ENCODE data around the gene NTM.

GRCh38 chr11:131903074-131903473 lies 532.7 kb downstream of the NTM start:
- TF ChIP-seq POLR2A (IDR thresholded peaks at IDR 0.05), result no peak
- TF ChIP-seq, protein P1, sequence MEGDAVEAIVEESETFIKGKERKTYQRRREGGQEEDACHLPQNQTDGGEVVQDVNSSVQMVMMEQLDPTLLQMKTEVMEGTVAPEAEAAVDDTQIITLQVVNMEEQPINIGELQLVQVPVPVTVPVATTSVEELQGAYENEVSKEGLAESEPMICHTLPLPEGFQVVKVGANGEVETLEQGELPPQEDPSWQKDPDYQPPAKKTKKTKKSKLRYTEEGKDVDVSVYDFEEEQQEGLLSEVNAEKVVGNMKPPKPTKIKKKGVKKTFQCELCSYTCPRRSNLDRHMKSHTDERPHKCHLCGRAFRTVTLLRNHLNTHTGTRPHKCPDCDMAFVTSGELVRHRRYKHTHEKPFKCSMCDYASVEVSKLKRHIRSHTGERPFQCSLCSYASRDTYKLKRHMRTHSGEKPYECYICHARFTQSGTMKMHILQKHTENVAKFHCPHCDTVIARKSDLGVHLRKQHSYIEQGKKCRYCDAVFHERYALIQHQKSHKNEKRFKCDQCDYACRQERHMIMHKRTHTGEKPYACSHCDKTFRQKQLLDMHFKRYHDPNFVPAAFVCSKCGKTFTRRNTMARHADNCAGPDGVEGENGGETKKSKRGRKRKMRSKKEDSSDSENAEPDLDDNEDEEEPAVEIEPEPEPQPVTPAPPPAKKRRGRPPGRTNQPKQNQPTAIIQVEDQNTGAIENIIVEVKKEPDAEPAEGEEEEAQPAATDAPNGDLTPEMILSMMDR (IDR thresholded peaks at IDR 0.05 in 8 of 11, conservative IDR thresholded peaks at IDR 0.05 in 3 of 11), result no peak
- no peak for TF ChIP-seq POLR2AphosphoS5 (IDR thresholded peaks at IDR 0.05)

Measured in spleen (tissue), 7 donors.